ENCODE data around the gene OR56B1.

OR56B1 gene

DNA sequence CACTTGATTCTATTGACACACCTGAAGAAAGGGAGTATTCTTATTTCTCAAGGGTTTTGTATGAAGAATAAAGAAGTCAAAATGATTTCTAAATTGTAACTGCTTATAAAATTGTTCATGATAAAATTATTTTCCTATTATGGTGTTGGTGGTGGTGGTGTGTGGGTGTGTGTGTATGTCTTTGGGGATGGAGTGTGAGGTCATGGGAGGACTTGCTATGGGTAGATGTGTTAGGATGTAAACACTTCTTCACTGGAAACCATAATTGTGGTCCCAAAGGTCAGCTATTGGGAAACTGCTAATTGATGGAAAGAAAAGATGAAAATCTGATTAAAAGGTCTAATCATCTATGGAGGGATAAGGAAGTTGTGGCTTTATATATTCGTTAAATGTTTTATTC, 41.6 kb upstream of the OR56B1 start:
- DNase-seq (ENCODE audit: low read depth): no peak
- in situ Hi-C loops (cut with HindIII; ENCODE audit: low sequenced_read_pairs): loop anchor here (5.0 kb wide), 1 partner anchor 92 kb away; no protein-coding TSS in a partner anchor
- TF ChIP-seq, protein P1, sequence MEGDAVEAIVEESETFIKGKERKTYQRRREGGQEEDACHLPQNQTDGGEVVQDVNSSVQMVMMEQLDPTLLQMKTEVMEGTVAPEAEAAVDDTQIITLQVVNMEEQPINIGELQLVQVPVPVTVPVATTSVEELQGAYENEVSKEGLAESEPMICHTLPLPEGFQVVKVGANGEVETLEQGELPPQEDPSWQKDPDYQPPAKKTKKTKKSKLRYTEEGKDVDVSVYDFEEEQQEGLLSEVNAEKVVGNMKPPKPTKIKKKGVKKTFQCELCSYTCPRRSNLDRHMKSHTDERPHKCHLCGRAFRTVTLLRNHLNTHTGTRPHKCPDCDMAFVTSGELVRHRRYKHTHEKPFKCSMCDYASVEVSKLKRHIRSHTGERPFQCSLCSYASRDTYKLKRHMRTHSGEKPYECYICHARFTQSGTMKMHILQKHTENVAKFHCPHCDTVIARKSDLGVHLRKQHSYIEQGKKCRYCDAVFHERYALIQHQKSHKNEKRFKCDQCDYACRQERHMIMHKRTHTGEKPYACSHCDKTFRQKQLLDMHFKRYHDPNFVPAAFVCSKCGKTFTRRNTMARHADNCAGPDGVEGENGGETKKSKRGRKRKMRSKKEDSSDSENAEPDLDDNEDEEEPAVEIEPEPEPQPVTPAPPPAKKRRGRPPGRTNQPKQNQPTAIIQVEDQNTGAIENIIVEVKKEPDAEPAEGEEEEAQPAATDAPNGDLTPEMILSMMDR (IDR thresholded peaks at IDR 0.05; ENCODE audit: low read depth, low read length, missing control alignments): no peak
- H3K4me3 ChIP-seq (ENCODE audit: low read depth, low read length): no peak overlapping the region

DNA sequence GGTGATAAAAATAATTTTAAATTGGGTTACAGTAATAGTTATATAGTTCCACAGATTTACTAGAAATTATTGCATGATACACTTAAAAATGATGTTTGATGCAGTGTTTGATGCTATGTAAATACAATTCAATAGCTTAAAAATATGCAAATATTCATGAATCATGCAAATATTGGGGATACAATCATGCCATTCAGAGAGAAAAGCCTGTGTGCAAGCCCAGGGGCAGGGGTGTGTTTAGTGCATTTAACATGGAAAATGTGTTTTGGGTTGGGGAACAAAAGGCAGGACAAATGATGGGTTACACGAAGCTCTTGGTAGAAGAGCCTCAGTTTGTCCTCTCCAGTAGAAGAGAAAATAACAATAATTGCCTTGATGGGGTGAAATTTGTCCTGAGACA, 40.7 kb upstream of the OR56B1 start:
- TF ChIP-seq, protein P1 (IDR thresholded peaks at IDR 0.05; ENCODE audit: low read depth, low read length, missing control alignments): no peak
- in situ Hi-C loops (cut with HindIII; ENCODE audit: low sequenced_read_pairs): no loop called here
- DNase-seq (ENCODE audit: low read depth): no peak
- no peak overlapping the region for H3K4me3 ChIP-seq (ENCODE audit: low read depth, low read length)

DNA sequence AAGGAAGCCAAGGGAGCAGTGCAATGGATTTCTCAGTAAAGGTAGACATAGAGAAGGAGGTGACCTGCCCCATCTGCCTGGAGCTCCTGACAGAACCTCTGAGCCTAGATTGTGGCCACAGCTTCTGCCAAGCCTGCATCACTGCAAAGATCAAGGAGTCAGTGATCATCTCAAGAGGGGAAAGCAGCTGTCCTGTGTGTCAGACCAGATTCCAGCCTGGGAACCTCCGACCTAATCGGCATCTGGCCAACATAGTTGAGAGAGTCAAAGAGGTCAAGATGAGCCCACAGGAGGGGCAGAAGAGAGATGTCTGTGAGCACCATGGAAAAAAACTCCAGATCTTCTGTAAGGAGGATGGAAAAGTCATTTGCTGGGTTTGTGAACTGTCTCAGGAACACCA, 40.0 kb upstream of the OR56B1 start:
- in situ Hi-C loops (cut with HindIII; ENCODE audit: low sequenced_read_pairs): no loop called here
- DNase-seq (ENCODE audit: low read depth): no peak
- TF ChIP-seq, protein P1 (IDR thresholded peaks at IDR 0.05; ENCODE audit: low read depth, low read length, missing control alignments): no peak
- H3K4me3 ChIP-seq (ENCODE audit: low read depth, low read length): no peak overlapping the region

DNA sequence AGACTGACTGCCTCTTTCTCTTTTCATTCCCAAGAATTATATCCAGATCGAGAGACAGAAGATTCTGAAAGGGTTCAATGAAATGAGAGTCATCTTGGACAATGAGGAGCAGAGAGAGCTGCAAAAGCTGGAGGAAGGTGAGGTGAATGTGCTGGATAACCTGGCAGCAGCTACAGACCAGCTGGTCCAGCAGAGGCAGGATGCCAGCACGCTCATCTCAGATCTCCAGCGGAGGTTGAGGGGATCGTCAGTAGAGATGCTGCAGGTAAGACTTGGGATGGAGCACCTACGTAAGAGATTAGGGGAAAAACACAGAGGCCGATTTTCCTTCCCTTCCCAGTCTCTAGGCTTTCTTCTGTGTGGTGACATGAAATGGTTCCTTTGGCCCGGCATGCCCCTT, 38.0 kb upstream of the OR56B1 start:
- TF ChIP-seq, protein P1 (IDR thresholded peaks at IDR 0.05; ENCODE audit: low read depth, low read length, missing control alignments): no peak
- DNase-seq (ENCODE audit: low read depth): no peak
- no peak overlapping the region for H3K4me3 ChIP-seq (ENCODE audit: low read depth, low read length)
- in situ Hi-C loops (cut with HindIII; ENCODE audit: low sequenced_read_pairs): no loop called here

DNA sequence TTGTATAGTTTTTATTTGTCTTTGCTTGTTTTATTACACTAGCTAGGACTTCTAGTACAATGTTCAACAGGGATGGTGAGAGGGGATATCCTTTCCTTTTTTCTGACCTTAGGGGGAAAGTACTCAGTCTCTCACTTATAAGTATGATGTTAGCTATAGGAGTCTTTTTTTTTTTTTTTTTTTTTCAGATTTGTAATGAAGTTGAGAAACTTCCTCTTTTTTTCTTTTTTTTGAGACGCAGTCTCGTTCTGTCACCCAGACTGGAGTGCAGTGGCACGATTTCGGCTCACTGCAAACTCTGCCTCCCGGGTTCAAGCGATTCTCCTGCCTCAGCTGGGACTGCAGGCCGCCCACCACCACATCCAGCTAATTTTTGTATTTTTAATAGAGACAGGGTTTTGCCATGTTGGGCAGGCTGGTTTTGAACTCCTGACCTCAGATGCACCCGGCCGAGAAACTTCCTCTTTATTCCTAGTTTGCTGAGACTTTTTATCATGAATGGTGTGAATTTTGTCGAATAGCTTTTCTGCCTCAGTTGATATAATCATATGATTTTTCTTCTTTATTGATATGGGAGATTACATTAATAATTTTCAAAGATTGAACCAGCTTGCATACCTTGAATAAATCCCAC, 35.7 kb upstream of the OR56B1 start:
- TF ChIP-seq, protein P1 (IDR thresholded peaks at IDR 0.05; ENCODE audit: low read depth, low read length, missing control alignments): no peak
- DNase-seq (ENCODE audit: low read depth): no peak
- no peak overlapping the region for H3K4me3 ChIP-seq (ENCODE audit: low read depth, low read length)
- in situ Hi-C loops (cut with HindIII; ENCODE audit: low sequenced_read_pairs): no loop called here

DNA sequence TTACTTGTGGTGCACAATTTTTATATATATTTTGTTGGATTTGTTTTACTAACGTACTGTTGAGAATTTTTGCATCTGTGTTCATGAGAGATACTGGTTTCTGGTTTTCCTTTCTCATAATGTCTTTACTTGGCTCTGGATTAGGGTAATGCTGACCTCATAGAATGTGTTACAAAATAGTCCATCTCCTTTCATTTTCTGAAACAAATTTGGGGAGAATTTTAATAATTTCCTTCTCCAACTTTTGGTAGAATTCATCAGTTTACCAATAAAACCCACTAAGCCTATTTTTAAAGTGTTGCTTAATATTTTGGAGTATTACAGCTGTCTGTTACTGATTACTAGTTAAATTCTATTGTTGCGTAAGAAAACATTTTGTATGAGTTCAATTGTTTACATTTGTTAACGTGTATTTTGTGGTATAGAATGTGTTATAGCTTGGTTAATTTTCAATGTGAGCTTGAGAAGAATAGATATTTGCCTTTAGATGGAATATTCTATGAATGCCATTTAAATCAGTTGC, 35.1 kb upstream of the OR56B1 start:
- in situ Hi-C loops (cut with HindIII; ENCODE audit: low sequenced_read_pairs): no loop called here
- TF ChIP-seq, protein P1 (IDR thresholded peaks at IDR 0.05; ENCODE audit: low read depth, low read length, missing control alignments): no peak
- H3K4me3 ChIP-seq (ENCODE audit: low read depth, low read length): no peak overlapping the region
- no peak for DNase-seq (ENCODE audit: low read depth)
